A673 (cell line): ENCODE data around the gene WDR7. TPM values are rescaled to one million over a fixed set of nuclear protein-coding genes. Genes with fewer than 3 reads are reported as not detected.

Source experiments
- BruUV-seq: library from RNA; stranded (reverse); fragments of 400-500 nt; replicated peaks from 2 replicates; lab custom pipeline; 2021; lab: Mats Ljungman, UMichigan
- CTCF ChIA-PET: fragments of 300-600 bp; sonication (Branson Sonifier 250); formaldehyde crosslinking; loops from one replicate; lab custom pipeline; 2022; ENCODE audit warnings: antibody characterized with exemption; lab: Charles Lee
- POLR2A ChIA-PET: fragments of 300-600 bp; sonication (Branson Sonifier 250); formaldehyde crosslinking; loops from one replicate; lab custom pipeline; 2022; ENCODE audit warnings: antibody characterized with exemption; ENCODE audit not compliant: low non-redundant PET; lab: Charles Lee
- DNase-seq: peaks from one replicate; pipeline ENCODE4 v3.0.0-alpha.2; 2015; ENCODE audit warnings: low spot score
- H3K27ac ChIP-seq: fragments of 200-600 bp; sonication (generic); 2 replicates; pipeline ENCODE4 v1.5.1; 2016; ENCODE audit warnings: mixed run types, low read depth, mild to moderate bottlenecking, mixed read lengths, antibody characterized with exemption, low read length; ENCODE audit not compliant: poor library complexity, severe bottlenecking
- H3K27me3 ChIP-seq: fragments of 200-600 bp; sonication (generic); replicated peaks from 2 replicates; pipeline ENCODE4 v1.6.1; 2017; ENCODE audit warnings: mixed run types, low read depth, mild to moderate bottlenecking, mixed read lengths, antibody characterized with exemption, low read length; ENCODE audit not compliant: insufficient read depth, poor library complexity
- H3K36me3 ChIP-seq: fragments of 200-600 bp; sonication (generic); 2 replicates; pipeline ENCODE4 v1.6.1; 2016; ENCODE audit warnings: mixed run types, mild to moderate bottlenecking, mixed read lengths, antibody characterized with exemption, low read length; ENCODE audit not compliant: insufficient read depth, poor library complexity, severe bottlenecking
- H3K4me1 ChIP-seq: fragments of 200-600 bp; sonication (generic); 2 replicates; pipeline ENCODE4 v1.6.1; 2017; ENCODE audit warnings: mixed run types, mild to moderate bottlenecking, mixed read lengths, antibody characterized with exemption, low read length; ENCODE audit not compliant: insufficient read depth, poor library complexity, severe bottlenecking
- H3K4me3 ChIP-seq: fragments of 200-600 bp; sonication (generic); 2 replicates; pipeline ENCODE4 v1.5.1; 2016; ENCODE audit warnings: low read depth, mixed run types, mild to moderate bottlenecking, mixed read lengths, low read length; ENCODE audit not compliant: poor library complexity, severe bottlenecking
- H3K9me3 ChIP-seq: fragments of 200-600 bp; sonication (generic); 2 replicates; pipeline ENCODE4 v1.6.1; 2016; ENCODE audit warnings: mixed run types, low read depth, mild to moderate bottlenecking, mixed read lengths, antibody characterized with exemption, low read length; ENCODE audit not compliant: poor library complexity, severe bottlenecking
- CTCF ChIP-seq: fragments of 300-800, 200-600 bp; sonication (generic); conservative IDR thresholded peaks from 2 replicates; pipeline ENCODE4 v1.5.1; 2017; ENCODE audit warnings: low read depth, mild to moderate bottlenecking, antibody characterized with exemption, low read length, moderate library complexity, mixed read lengths
- EZH2 ChIP-seq: fragments of 200-600 bp; sonication (generic); IDR thresholded peaks from 2 replicates; pipeline ENCODE4 v1.6.1; 2017; ENCODE audit warnings: borderline replicate concordance, low read depth, mild to moderate bottlenecking, mixed read lengths, antibody characterized with exemption, low read length; ENCODE audit not compliant: poor library complexity, severe bottlenecking
- intact Hi-C: fragments of 100-400 bp; cut with micrococcal nuclease; formaldehyde crosslinking; loops from one replicate; pipeline ENCODE4 v1.10.0; 2022; ENCODE audit not compliant: unreplicated experiment
- total RNA-seq: library from RNA; stranded (reverse); gene quantifications from 2 replicates; pipeline ENCODE4 v1.2.3, GENCODE V29; 2021

Gene WDR7
- total RNA-seq, 1 experiment from 2014 or later = 21.2 TPM

- Histone ChIP-seq H3K4me3 (no peak overlapping the region), H3K9me3 (no peaks in the 10 kb centered on the region), H3K4me1 (no peaks in the 10 kb centered on the region), H3K27me3 (no peaks in the 10 kb centered on the region), H3K36me3 (no peaks in the 10 kb centered on the region), H3K27ac (no peak overlapping the region)
- DNase-seq = no peak
- CTCF ChIA-PET = no interaction called here
- intact Hi-C loops = no loop called here
- BruUV-seq = no TSS peak
- TF ChIP-seq CTCF = no peak
- TF ChIP-seq EZH2 = no peak
- POLR2A ChIA-PET = no interaction called here
Observed at GRCh38 chr18:56721491-56721890, 70.3 kb downstream of the WDR7 start.

GRCh38 chr18:56722518-56722917 is 71.4 kb downstream of the WDR7 start:
- no peak for DNase-seq
- no TSS peak for BruUV-seq
- Histone ChIP-seq H3K27me3 (no peaks in the 10 kb centered on the region), H3K27ac (no peak overlapping the region), H3K36me3 (no peaks in the 10 kb centered on the region), H3K4me3 (no peak overlapping the region), H3K9me3 (no peaks in the 10 kb centered on the region), H3K4me1 (no peaks in the 10 kb centered on the region)
- ChIA-PET POLR2A (no interaction called here), CTCF (no interaction called here)
- no peak for TF ChIP-seq EZH2
- TF ChIP-seq CTCF = no peak
- intact Hi-C loops = no loop called here

GRCh38 chr18:56723068-56723467 is 71.9 kb downstream of the WDR7 start:
- CTCF ChIA-PET = no interaction called here
- BruUV-seq = no TSS peak
- POLR2A ChIA-PET = no interaction called here
- intact Hi-C loops = no loop called here
- no peaks in the 10 kb centered on the region for H3K4me1 ChIP-seq
- no peak for TF ChIP-seq EZH2
- no peak for TF ChIP-seq CTCF
- H3K27me3 ChIP-seq = no peaks in the 10 kb centered on the region
- H3K9me3 ChIP-seq = no peaks in the 10 kb centered on the region
- H3K27ac ChIP-seq = no peak overlapping the region
- DNase-seq = no peak
- H3K4me3 ChIP-seq = no peak overlapping the region
- no peaks in the 10 kb centered on the region for H3K36me3 ChIP-seq
